ENCODE measurements around the gene FAAP24. TPM values are rescaled to one million over a fixed set of nuclear protein-coding genes. Genes with fewer than 3 reads are reported as not detected.
"Not testable (repeated sequence)": the region's sequence is repeated elsewhere in the genome, so short reads cannot be mapped to it uniquely, and the experiment has no call there.

The FAAP24 gene
- total RNA-seq, 4 donors from 2014 or later = 0.82 to 1.4 (median 1.3) TPM; not detected in 1

- TF ChIP-seq CTCF (IDR thresholded peaks at IDR 0.05) = no peak
- ATAC-seq (ENCODE audit: low FRiP score) = no peak
- no peak for DNase-seq (ENCODE audit: low spot score)
Observed at GRCh38 chr19:32945260-32945659, 26.8 kb upstream of the FAAP24 start.

DNA sequence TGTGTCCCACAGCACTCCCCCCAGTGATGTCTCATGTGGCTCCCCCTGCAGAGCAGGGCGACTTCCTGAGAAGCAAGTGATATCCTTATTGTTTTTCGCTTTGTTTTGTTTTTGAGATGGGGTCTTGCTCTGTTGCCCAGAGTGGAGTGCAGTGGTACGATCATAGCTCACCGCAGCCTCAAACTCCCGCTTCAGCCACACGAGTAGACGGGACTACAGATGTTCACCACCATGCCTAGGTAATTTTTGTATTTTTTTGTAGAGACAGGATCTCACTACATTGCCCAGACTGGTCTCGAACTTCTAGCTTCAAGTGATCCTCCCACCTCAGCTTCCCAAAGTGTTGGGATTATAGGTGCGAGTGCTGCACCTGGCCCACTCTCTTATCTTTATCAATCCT is 5.3 kb upstream of the FAAP24 start:
- no peak for TF ChIP-seq CTCF (IDR thresholded peaks at IDR 0.05)
- ATAC-seq (ENCODE audit: low FRiP score) (no peak), DNase-seq (ENCODE audit: low spot score) (no peak)

- TF ChIP-seq CTCF (IDR thresholded peaks at IDR 0.05) = no peak
- ATAC-seq (ENCODE audit: low FRiP score) (no peak), DNase-seq (ENCODE audit: low spot score) (no peak)
Observed at GRCh38 chr19:32969549-32969948, 2.5 kb upstream of the FAAP24 start.

DNA sequence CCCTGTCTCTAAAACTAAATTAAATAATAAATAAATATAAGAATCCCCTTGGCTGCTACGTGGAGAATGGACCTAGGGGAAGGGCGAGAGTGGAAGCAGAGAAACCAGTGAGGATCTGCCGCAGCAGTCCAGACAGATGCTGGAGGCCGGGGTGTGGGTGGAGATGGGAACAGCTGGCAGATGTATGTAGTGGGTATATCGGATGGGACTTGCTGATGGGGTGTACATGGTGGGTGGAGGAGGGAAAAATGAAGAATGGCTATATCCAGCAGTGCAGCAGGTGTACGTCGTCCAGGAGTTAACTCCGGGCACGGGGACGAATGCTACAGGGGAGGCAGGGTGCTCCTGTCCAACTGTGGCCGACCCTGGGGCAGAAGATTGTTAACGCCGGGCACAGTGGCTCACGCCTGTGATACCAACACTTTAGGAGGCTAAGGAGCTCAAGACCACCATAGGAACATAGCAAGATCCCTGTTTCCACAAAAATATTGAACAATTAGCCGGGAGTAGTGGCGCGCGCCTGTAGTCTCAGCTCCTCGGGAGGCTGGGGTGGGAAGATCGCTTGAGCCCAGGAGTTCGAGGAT is 938 bp upstream of the FAAP24 start:
- ATAC-seq (ENCODE audit: low FRiP score) = no peak
- no peak for TF ChIP-seq CTCF (IDR thresholded peaks at IDR 0.05)
- no peak for DNase-seq (ENCODE audit: low spot score)

DNA sequence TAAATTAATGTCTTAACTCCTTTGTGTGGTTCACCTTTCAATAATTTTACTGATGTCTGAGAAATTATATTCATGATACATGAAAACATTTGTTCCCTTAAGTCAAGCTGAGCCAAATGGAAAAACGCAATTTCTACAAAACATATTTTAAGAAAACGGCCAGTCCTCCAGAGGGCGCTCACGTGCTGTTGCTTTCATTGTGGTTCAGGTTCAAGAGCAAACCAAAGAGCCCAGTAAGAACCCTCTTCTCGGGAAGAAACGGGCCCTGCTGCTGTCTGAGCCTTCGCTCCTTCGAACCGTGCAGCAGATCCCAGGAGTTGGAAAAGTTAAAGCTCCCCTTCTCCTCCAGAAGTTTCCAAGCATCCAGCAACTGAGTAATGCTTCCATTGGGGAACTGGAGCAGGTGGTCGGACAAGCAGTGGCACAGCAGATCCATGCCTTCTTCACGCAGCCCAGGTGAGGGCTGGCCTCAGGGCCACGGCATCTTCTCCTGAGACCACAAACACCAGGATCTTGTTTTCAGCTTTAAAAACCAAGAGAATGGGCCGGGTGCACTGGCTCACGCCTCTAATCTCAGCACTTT is 4.3 kb downstream of the FAAP24 start:
- ATAC-seq (ENCODE audit: low FRiP score) = no peak
- peak; percentile 75 for DNase-seq (ENCODE audit: low spot score)
- TF ChIP-seq CTCF (IDR thresholded peaks at IDR 0.05) = peak in 1 of 3 donors; percentile 37

DNA sequence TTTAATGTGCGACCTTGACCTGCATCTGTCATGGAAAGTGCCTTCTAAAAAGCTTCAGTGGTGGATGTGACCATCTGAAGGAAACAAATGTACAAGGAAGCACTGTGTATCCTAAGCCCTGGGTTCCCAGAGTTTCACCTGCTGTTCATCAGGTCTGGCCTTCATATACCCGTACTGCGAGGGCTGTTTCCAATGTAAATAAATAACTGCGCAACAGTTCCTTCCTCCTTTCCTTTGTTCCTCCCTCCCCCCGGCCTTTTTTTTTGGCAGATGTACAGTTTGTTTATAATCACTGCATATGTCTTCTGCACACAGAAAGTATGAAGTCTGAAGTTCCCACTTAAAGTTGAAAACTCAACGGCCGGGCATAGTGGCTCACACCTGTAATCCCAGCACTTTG is 5.2 kb downstream of the FAAP24 start:
- ATAC-seq (ENCODE audit: low FRiP score) = no peak
- no peak for TF ChIP-seq CTCF (IDR thresholded peaks at IDR 0.05)
- no peak for DNase-seq (ENCODE audit: low spot score)

GRCh38 chr19:32977813-32978212 is 5.8 kb downstream of the FAAP24 start:
- not testable (repeated sequence) for DNase-seq (ENCODE audit: low spot score); ATAC-seq (ENCODE audit: low FRiP score)

DNA sequence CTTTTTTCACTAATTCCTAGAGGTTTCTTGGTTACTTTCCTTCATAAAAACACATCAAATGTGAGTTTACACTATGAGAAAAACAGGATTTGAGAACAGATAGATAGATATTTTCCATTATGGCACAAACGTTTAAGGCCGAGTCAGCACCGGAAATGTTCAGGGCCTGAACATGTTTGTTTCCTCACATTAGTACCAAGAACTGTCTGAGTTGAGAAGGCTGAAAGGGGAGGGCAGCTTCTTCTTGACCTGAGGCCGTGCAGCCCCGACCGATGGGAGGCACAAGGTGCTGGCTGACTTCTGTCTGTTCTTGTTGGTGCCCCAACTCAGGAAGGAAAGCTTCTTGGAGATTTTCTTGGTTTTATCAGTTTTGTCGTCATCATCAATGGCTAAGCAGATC is 7.8 kb downstream of the FAAP24 start:
- ATAC-seq (ENCODE audit: low FRiP score); DNase-seq (ENCODE audit: low spot score): not testable (repeated sequence)

- not testable (repeated sequence) for ATAC-seq (ENCODE audit: low FRiP score); DNase-seq (ENCODE audit: low spot score)
Observed at GRCh38 chr19:32982488-32982887, 10.4 kb downstream of the FAAP24 start.

GRCh38 chr19:32988254-32988653 is 16.2 kb downstream of the FAAP24 start:
- DNase-seq (ENCODE audit: low spot score); ATAC-seq (ENCODE audit: low FRiP score): not testable (repeated sequence)

Data from omental fat pad (tissue), 4 donors.